ENCODE results near the gene GBF1.

The GBF1 gene

GRCh38 chr10:102236006-102236405 is 9.3 kb upstream of the GBF1 start:
- Histone ChIP-seq H3K9me3 (no peaks in the 10 kb centered on the region), H3K36me3 (no peaks in the 10 kb centered on the region), H3K4me1 (0 out of 2 replicates have a peak, but pooled peaks cover 1% of the 10 kb centered on the region), H3K27me3 (peaks cover 9% of the 10 kb centered on the region), H3K4me3 (ENCODE audit: low read depth, low read length) (no peak overlapping the region)
- no peak for TF ChIP-seq CTCF (IDR thresholded peaks at IDR 0.05; ENCODE audit: low read depth, low read length)
- DNase-seq: no peak

GRCh38 chr10:102237711-102238252 is 7.5 kb upstream of the GBF1 start:
- Histone ChIP-seq H3K4me3 (ENCODE audit: low read depth, low read length) (no peak overlapping the region), H3K9me3 (no peaks in the 10 kb centered on the region), H3K27me3 (no peaks in the 10 kb centered on the region), H3K36me3 (no peaks in the 10 kb centered on the region), H3K4me1 (0 out of 2 replicates have a peak, but pooled peaks cover 2% of the 10 kb centered on the region)
- no peak for TF ChIP-seq CTCF (IDR thresholded peaks at IDR 0.05; ENCODE audit: low read depth, low read length)
- DNase-seq: no peak

- H3K27me3 ChIP-seq: no peaks in the 10 kb centered on the region
- no peak for DNase-seq
- H3K9me3 ChIP-seq: no peaks in the 10 kb centered on the region
- TF ChIP-seq CTCF (IDR thresholded peaks at IDR 0.05; ENCODE audit: low read depth, low read length): no peak
- H3K4me3 ChIP-seq (ENCODE audit: low read depth, low read length): no peak overlapping the region
- H3K36me3 ChIP-seq: no peaks in the 10 kb centered on the region
- 0 out of 2 replicates have a peak, but pooled peaks cover 2% of the 10 kb centered on the region for H3K4me1 ChIP-seq
Observed at GRCh38 chr10:102240467-102241031, 4.8 kb upstream of the GBF1 start.

- DNase-seq: no peak
- H3K9me3 ChIP-seq: no peaks in the 10 kb centered on the region
- peak overlapping the region; percentile 51 for H3K4me3 ChIP-seq (ENCODE audit: low read depth, low read length)
- H3K27me3 ChIP-seq: no peaks in the 10 kb centered on the region
- H3K4me1 ChIP-seq: 0 out of 2 replicates have a peak, but pooled peaks cover 2% of the 10 kb centered on the region
- no peaks in the 10 kb centered on the region for H3K36me3 ChIP-seq
- TF ChIP-seq CTCF (IDR thresholded peaks at IDR 0.05; ENCODE audit: low read depth, low read length): no peak
Observed at GRCh38 chr10:102241032-102241443, 4.3 kb upstream of the GBF1 start.

GRCh38 chr10:102241444-102242117 is 3.8 kb upstream of the GBF1 start, which contains the start of gene PITX3:
PITX3 (minus strand) TSS chr10:102241512; CDS start chr10:102232080, 9,432 bp downstream.
- DNase-seq: peak; percentile 95
- Histone ChIP-seq H3K4me1 (0 out of 2 replicates have a peak, but pooled peaks cover 2% of the 10 kb centered on the region), H3K36me3 (no peaks in the 10 kb centered on the region), H3K4me3 (ENCODE audit: low read depth, low read length) (peak within 1 kb of the TSS; percentile 51), H3K27me3 (no peaks in the 10 kb centered on the region), H3K9me3 (no peaks in the 10 kb centered on the region)
- TF ChIP-seq CTCF (IDR thresholded peaks at IDR 0.05; ENCODE audit: low read depth, low read length): no peak

GRCh38 chr10:102242118-102242485 is 3.2 kb upstream of the GBF1 start:
- Histone ChIP-seq H3K9me3 (no peaks in the 10 kb centered on the region), H3K4me1 (0 out of 2 replicates have a peak, but pooled peaks cover 2% of the 10 kb centered on the region), H3K4me3 (ENCODE audit: low read depth, low read length) (peak overlapping the region; percentile 51), H3K36me3 (no peaks in the 10 kb centered on the region), H3K27me3 (no peaks in the 10 kb centered on the region)
- DNase-seq: no peak
- no peak for TF ChIP-seq CTCF (IDR thresholded peaks at IDR 0.05; ENCODE audit: low read depth, low read length)
